ENCODE measurements around the gene LRIG2.

DNA sequence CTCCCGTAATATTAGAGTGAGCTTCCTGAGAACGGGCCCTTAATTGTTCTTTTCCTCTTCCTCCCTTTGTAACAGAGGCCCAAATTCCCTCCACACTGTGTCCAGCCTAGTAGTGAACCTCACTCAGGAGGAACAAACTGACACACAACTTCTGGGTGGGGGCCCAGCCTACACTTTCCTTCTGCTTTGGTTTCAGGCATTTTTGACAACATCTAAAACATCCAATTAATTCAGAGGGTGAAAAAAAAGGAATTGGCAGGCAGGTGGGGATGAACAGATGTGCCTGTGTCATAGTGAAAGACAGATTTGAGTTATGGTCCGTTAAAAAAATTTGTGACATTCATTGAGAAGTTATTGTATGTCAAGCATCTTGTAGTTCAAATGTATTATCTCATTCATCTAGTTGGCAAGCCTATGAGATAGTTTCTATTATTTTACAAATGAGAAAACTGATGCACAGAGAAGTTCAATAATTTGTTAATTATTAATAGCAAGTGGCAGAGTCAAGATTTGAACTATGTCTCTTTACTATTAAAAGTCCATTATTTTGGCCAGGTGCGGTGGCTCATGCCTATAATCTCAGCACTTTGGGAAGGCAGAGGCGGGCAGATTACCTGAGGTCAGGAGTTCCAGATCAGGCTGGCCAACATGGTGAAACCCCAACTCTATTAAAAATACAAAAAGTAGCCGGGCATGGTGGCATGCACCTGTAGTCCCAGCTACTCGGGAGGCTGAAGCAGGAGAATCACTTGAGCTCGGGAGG, 41.6 kb upstream of the LRIG2 start:
- TF ChIP-seq RXRA (CRISPR knock-in tag; IDR thresholded peaks at IDR 0.05): no peak
- TF ChIP-seq, protein P1, sequence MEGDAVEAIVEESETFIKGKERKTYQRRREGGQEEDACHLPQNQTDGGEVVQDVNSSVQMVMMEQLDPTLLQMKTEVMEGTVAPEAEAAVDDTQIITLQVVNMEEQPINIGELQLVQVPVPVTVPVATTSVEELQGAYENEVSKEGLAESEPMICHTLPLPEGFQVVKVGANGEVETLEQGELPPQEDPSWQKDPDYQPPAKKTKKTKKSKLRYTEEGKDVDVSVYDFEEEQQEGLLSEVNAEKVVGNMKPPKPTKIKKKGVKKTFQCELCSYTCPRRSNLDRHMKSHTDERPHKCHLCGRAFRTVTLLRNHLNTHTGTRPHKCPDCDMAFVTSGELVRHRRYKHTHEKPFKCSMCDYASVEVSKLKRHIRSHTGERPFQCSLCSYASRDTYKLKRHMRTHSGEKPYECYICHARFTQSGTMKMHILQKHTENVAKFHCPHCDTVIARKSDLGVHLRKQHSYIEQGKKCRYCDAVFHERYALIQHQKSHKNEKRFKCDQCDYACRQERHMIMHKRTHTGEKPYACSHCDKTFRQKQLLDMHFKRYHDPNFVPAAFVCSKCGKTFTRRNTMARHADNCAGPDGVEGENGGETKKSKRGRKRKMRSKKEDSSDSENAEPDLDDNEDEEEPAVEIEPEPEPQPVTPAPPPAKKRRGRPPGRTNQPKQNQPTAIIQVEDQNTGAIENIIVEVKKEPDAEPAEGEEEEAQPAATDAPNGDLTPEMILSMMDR (CRISPR knock-in tag; IDR thresholded peaks at IDR 0.05): no peak
- no peak for TF ChIP-seq YY1 (IDR thresholded peaks at IDR 0.05; ENCODE audit: insufficient read depth, insufficient replicate concordance, low read depth, low read length)
- TF ChIP-seq ZSCAN31 (CRISPR knock-in tag; IDR thresholded peaks at IDR 0.05; ENCODE audit: low read depth): no peak
- TF ChIP-seq HDAC6 (IDR thresholded peaks at IDR 0.05; ENCODE audit: low read depth, low read length): no peak
- TF ChIP-seq, protein P2, sequence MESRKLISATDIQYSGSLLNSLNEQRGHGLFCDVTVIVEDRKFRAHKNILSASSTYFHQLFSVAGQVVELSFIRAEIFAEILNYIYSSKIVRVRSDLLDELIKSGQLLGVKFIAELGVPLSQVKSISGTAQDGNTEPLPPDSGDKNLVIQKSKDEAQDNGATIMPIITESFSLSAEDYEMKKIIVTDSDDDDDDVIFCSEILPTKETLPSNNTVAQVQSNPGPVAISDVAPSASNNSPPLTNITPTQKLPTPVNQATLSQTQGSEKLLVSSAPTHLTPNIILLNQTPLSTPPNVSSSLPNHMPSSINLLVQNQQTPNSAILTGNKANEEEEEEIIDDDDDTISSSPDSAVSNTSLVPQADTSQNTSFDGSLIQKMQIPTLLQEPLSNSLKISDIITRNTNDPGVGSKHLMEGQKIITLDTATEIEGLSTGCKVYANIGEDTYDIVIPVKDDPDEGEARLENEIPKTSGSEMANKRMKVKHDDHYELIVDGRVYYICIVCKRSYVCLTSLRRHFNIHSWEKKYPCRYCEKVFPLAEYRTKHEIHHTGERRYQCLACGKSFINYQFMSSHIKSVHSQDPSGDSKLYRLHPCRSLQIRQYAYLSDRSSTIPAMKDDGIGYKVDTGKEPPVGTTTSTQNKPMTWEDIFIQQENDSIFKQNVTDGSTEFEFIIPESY (CRISPR knock-in tag; IDR thresholded peaks at IDR 0.05): no peak
- no peak for TF ChIP-seq ARID2 (CRISPR knock-in tag; IDR thresholded peaks at IDR 0.05; ENCODE audit: borderline replicate concordance)
- no peak for TF ChIP-seq SMC3 (IDR thresholded peaks at IDR 0.05; ENCODE audit: low read length)
- TF ChIP-seq RAD21 (CRISPR knock-in tag; IDR thresholded peaks at IDR 0.05): no peak

All from HepG2 (cell line).